ENCODE data around the gene LONP2. TPM values are rescaled to one million over a fixed set of nuclear protein-coding genes. Genes with fewer than 3 reads are reported as not detected.

LONP2 gene
- total RNA-seq, 2 donors from 2014 or later: 55.1 to 67.0 TPM

DNA sequence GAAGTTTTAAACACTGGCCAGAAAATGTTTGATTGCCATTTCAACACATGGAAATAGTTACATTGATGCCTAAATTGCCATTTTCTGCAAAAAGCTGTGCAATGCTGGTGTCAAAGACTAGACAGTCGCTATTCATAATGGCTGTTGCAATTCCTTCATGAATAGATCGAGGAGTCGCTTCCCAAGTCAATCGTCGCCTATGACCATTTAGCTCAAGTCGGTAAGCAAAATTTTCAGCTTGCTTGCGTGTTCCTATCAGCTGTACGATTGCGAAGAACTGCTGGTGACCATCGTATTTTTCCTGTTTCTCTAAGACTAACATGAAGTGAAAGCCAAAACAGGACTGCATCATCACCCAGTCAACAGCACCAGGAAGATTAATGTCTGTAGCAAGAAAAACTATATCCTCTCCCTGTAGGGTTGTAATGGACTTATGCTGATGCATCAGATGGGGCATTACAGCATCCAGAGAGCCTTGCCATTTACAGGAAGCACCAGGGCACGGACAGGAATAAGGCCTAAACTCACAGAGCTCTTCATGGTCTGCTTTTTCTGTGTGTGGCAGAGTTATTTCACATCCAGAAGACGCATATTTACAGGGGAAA is 117.5 kb downstream of the LONP2 start:
- TF ChIP-seq, protein P1, sequence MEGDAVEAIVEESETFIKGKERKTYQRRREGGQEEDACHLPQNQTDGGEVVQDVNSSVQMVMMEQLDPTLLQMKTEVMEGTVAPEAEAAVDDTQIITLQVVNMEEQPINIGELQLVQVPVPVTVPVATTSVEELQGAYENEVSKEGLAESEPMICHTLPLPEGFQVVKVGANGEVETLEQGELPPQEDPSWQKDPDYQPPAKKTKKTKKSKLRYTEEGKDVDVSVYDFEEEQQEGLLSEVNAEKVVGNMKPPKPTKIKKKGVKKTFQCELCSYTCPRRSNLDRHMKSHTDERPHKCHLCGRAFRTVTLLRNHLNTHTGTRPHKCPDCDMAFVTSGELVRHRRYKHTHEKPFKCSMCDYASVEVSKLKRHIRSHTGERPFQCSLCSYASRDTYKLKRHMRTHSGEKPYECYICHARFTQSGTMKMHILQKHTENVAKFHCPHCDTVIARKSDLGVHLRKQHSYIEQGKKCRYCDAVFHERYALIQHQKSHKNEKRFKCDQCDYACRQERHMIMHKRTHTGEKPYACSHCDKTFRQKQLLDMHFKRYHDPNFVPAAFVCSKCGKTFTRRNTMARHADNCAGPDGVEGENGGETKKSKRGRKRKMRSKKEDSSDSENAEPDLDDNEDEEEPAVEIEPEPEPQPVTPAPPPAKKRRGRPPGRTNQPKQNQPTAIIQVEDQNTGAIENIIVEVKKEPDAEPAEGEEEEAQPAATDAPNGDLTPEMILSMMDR (IDR thresholded peaks at IDR 0.05): no peak
- DNase-seq (ENCODE audit: low spot score) (no peak), ATAC-seq (ENCODE audit: insufficient number of reproducible peaks, low FRiP score, low read depth) (no peak)
- Histone ChIP-seq H3K27me3 (replicated peaks; ENCODE audit: insufficient read depth) (no peaks in the 10 kb centered on the region), H3K9me3 (no peaks in the 10 kb centered on the region), H3K4me3 (no peak overlapping the region), H3K36me3 (peaks cover 12% of the 10 kb centered on the region), H3K4me1 (ENCODE audit: control insufficient read depth in 1 of 2, low read depth in 2 of 2) (peaks cover 4 to 25% of the 10 kb centered on the region in 2 donors), H3K27ac (no peak overlapping the region)

DNA sequence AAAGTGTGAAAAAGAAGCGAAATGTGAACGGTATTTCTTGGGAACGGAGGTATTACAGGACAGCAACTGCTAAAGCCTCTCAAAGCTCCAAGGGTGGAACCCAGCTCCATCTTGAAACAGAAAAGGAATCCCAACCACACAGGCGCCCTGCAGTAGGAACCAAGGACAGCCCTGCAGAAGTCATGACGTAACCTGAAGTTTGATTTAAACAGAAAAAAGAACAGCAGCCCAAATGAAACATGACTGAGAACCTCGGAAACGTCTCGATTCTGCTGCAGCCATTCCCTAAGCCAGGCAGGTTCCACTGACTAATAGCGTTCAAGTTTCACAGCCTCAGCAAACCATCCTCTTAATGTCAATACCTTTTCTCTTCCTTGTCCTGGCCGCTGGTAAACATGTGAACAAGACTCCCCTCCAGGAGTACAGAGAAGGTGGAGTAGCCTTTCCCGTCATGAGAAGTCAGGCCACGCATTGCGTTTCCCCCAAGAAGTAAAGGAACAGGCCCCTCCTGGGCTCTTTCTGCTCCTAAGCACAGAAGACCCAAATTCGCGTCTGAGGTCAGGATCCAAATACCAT is 121.0 kb downstream of the LONP2 start:
- H3K27ac ChIP-seq: peak overlapping the region; percentile 7 to 66
- DNase-seq (ENCODE audit: low spot score) (no peak), ATAC-seq (ENCODE audit: insufficient number of reproducible peaks, low FRiP score, low read depth) (no peak)
- no peaks in the 10 kb centered on the region for H3K27me3 ChIP-seq (replicated peaks; ENCODE audit: insufficient read depth)
- H3K9me3 ChIP-seq: no peaks in the 10 kb centered on the region
- peak overlapping the region; percentile 71 for H3K4me3 ChIP-seq
- TF ChIP-seq, protein P1 (IDR thresholded peaks at IDR 0.05): no peak
- peaks cover 10 to 27% of the 10 kb centered on the region in 2 donors for H3K4me1 ChIP-seq (ENCODE audit: control insufficient read depth in 1 of 2, low read depth in 2 of 2)
- peaks cover 12% of the 10 kb centered on the region for H3K36me3 ChIP-seq

DNA sequence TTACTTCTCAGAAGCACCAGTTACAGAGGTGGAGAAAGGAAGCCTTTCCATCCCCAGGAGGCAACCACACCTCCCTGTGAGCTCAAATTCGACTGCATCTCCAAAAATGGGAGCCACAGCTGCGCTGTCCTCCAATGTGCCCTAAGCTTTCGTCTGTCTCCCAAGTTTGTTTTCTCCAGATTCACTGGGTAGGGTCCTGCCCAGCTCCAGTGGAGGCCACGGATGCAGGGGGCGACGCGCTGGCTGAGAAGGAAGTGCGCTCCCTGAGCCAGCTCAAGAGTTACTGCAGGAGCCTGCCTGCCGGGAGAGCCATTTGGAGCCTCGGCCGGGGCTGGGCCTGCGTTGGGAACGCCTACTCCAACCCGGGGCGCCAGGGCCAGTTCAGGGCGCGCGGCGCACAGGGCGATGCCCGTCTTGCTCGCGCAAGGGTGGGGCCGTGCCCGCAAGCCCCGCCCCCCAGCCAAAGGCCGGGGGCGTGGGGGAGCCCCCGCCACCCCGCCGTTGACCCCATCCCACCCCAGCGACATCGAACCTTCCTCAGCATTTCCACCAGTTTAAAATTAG is 121.6 kb downstream of the LONP2 start:
- Histone ChIP-seq H3K4me1 (ENCODE audit: control insufficient read depth in 1 of 2, low read depth in 2 of 2) (peaks cover 10 to 29% of the 10 kb centered on the region in 2 donors), H3K9me3 (no peaks in the 10 kb centered on the region), H3K27me3 (replicated peaks; ENCODE audit: insufficient read depth) (no peaks in the 10 kb centered on the region), H3K4me3 (peak overlapping the region; percentile 71), H3K36me3 (peaks cover 12% of the 10 kb centered on the region), H3K27ac (peak overlapping the region; percentile 66 to 76)
- DNase-seq (ENCODE audit: low spot score) (peak; percentile 45), ATAC-seq (ENCODE audit: insufficient number of reproducible peaks, low FRiP score, low read depth) (peak; percentile 84)
- TF ChIP-seq, protein P1 (IDR thresholded peaks at IDR 0.05): no peak

DNA sequence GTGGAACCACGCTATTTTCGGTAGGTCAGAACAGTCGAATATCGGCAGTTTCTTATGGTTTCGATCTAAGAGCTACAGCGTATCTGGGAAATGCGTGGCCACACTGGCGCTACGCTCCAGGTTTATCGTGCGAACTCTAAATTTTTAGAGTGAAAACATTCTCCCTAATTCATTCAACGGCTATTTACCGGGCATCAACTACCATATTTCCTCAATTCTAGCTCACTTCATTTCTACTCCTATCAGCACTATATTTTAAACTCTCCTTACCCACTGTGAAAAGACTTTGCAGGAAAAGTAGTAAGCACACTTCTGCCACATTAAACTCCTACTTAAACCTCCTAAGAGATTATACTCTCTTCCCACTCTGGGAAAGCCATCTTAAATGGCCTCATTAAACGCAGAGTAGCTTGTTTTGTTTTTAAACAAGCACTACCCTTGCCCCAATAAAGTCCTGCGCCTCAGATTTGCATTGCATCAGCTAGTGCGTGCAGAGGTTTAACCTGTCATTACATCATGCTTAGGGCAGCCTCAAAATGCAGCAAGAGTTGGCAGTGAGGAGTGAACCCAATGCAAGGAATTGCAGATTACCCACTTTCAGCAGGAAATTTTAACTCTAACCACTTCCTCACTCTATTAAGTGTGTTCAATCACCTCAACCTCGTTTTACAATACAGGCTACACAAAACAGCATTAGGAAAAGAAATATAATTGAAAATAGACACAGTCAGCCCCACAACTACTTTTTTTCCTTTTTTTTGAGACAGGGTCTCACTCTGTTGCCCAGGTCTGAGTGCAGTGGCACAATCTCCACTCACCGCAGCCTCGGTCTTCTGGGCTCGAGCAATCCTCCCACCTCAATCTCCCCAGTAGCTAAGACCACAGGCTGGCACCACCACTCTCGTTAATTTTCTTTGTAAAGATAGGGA is 122.3 kb downstream of the LONP2 start:
- H3K9me3 ChIP-seq: no peaks in the 10 kb centered on the region
- peaks cover 13 to 37% of the 10 kb centered on the region in 2 donors for H3K4me1 ChIP-seq (ENCODE audit: control insufficient read depth in 1 of 2, low read depth in 2 of 2)
- peak overlapping the region; percentile 66 to 76 for H3K27ac ChIP-seq
- H3K36me3 ChIP-seq: peaks cover 9% of the 10 kb centered on the region
- no peaks in the 10 kb centered on the region for H3K27me3 ChIP-seq (replicated peaks; ENCODE audit: insufficient read depth)
- DNase-seq (ENCODE audit: low spot score) (no peak), ATAC-seq (ENCODE audit: insufficient number of reproducible peaks, low FRiP score, low read depth) (peak; percentile 51)
- TF ChIP-seq, protein P1 (IDR thresholded peaks at IDR 0.05): no peak
- peak overlapping the region; percentile 71 for H3K4me3 ChIP-seq

Measured in thoracic aorta (tissue), 2 donors.